Progenitor cell of endocrine pancreas (in vitro differentiated cells): ENCODE measurements around the gene ILF3. TPM values are rescaled to one million over a fixed set of nuclear protein-coding genes. Genes with fewer than 3 reads are reported as not detected.

ENCODE experiments used
- DNase-seq: peaks from one replicate; pipeline ENCODE4 v3.0.0; 2021; ENCODE audit warnings: low spot score; ENCODE audit not compliant: unreplicated experiment
- H3K27ac Mint-ChIP-seq: 2 replicates; pipeline ENCODE4 v1.8.0; 2021; ENCODE audit warnings: mild to moderate bottlenecking, moderate library complexity, mixed read lengths
- H3K27me3 Mint-ChIP-seq: 2 replicates; pipeline ENCODE4 v1.8.0; 2021; ENCODE audit warnings: mixed read lengths
- H3K36me3 Mint-ChIP-seq: 2 replicates; pipeline ENCODE4 v1.8.0; 2022; ENCODE audit warnings: mixed read lengths; ENCODE audit not compliant: insufficient read depth
- H3K4me1 Mint-ChIP-seq: 2 replicates; pipeline ENCODE4 v1.8.0; 2021; ENCODE audit warnings: low read depth, mixed read lengths
- H3K4me3 Mint-ChIP-seq: 2 replicates; pipeline ENCODE4 v1.8.0; 2021; ENCODE audit warnings: low read depth, mild to moderate bottlenecking, moderate library complexity, mixed read lengths
- H3K9me3 Mint-ChIP-seq: 2 replicates; pipeline ENCODE4 v1.8.0; 2021; ENCODE audit warnings: low read depth, mixed read lengths
- CTCF ChIP-seq: fragments of 200-600 bp; sonication (generic); IDR thresholded peaks from one replicate; pipeline ENCODE4 v1.5.0; 2021; ENCODE audit warnings: antibody characterized with exemption, mild to moderate bottlenecking; ENCODE audit not compliant: unreplicated experiment
- total RNA-seq: library from RNA; stranded (reverse); gene quantifications from 2 replicates; pipeline ENCODE4 v1.2.1, GENCODE V29; 2021

Gene ILF3
- total RNA-seq, 1 donor from 2014 or later = 761 TPM

GRCh38 chr19:10679743-10680142, 25.6 kb downstream of the ILF3 start:
- no peak for DNase-seq
- no peak for TF ChIP-seq CTCF
- no peak overlapping the region for H3K4me3 Mint-ChIP-seq
- H3K36me3 Mint-ChIP-seq = peaks cover 28% of the 10 kb centered on the region
- no peaks in the 10 kb centered on the region for H3K9me3 Mint-ChIP-seq
- H3K4me1 Mint-ChIP-seq = no peaks in the 10 kb centered on the region
- H3K27ac Mint-ChIP-seq = no peak overlapping the region
- no peaks in the 10 kb centered on the region for H3K27me3 Mint-ChIP-seq

- Mint-ChIP-seq H3K4me1 (no peaks in the 10 kb centered on the region), H3K4me3 (no peak overlapping the region), H3K9me3 (no peaks in the 10 kb centered on the region), H3K27me3 (no peaks in the 10 kb centered on the region), H3K27ac (no peak overlapping the region), H3K36me3 (peaks cover 23% of the 10 kb centered on the region)
- TF ChIP-seq CTCF = no peak
- no peak for DNase-seq
Measured at GRCh38 chr19:10680545-10681135, 26.5 kb downstream of the ILF3 start.

GRCh38 chr19:10681658-10682057, 27.5 kb downstream of the ILF3 start:
- Mint-ChIP-seq H3K27ac (peak overlapping the region; percentile 25), H3K4me1 (no peaks in the 10 kb centered on the region), H3K27me3 (no peaks in the 10 kb centered on the region), H3K36me3 (peaks cover 21% of the 10 kb centered on the region), H3K4me3 (no peak overlapping the region), H3K9me3 (no peaks in the 10 kb centered on the region)
- DNase-seq = no peak
- TF ChIP-seq CTCF = no peak

GRCh38 chr19:10682397-10683063, 28.4 kb downstream of the ILF3 start:
- peaks cover 17% of the 10 kb centered on the region for H3K36me3 Mint-ChIP-seq
- H3K27me3 Mint-ChIP-seq = no peaks in the 10 kb centered on the region
- no peak for DNase-seq
- H3K27ac Mint-ChIP-seq = no peak overlapping the region
- no peaks in the 10 kb centered on the region for H3K9me3 Mint-ChIP-seq
- no peak overlapping the region for H3K4me3 Mint-ChIP-seq
- H3K4me1 Mint-ChIP-seq = no peaks in the 10 kb centered on the region
- TF ChIP-seq CTCF = no peak

- H3K4me1 Mint-ChIP-seq = no peaks in the 10 kb centered on the region
- DNase-seq = no peak
- H3K9me3 Mint-ChIP-seq = no peaks in the 10 kb centered on the region
- H3K36me3 Mint-ChIP-seq = peaks cover 15% of the 10 kb centered on the region
- no peak overlapping the region for H3K4me3 Mint-ChIP-seq
- H3K27me3 Mint-ChIP-seq = no peaks in the 10 kb centered on the region
- H3K27ac Mint-ChIP-seq = peak overlapping the region; percentile 29
- no peak for TF ChIP-seq CTCF
Measured at GRCh38 chr19:10683064-10683426, 28.9 kb downstream of the ILF3 start.
